IPS-15b (cell line): ENCODE measurements around the gene PLPPR5.

Source experiments
- H3K27me3 ChIP-seq: one replicate; pipeline ENCODE4 v1.6.1; 2013; ENCODE audit warnings: low read length; ENCODE audit not compliant: control insufficient read depth, insufficient read depth
- H3K36me3 ChIP-seq: one replicate; pipeline ENCODE4 v1.6.1; 2013; ENCODE audit warnings: low read length; ENCODE audit not compliant: control insufficient read depth, insufficient read depth
- H3K4me1 ChIP-seq: one replicate; pipeline ENCODE4 v1.6.1; 2013; ENCODE audit warnings: mild to moderate bottlenecking, low read length; ENCODE audit not compliant: control insufficient read depth, insufficient read depth
- H3K4me3 ChIP-seq: one replicate; pipeline ENCODE4 v1.5.1; 2013; ENCODE audit warnings: low read depth, low read length
- H3K9ac ChIP-seq: one replicate; pipeline ENCODE4 v1.6.1; 2013; ENCODE audit warnings: low read depth, mild to moderate bottlenecking, low read length
- H3K9me3 ChIP-seq: one replicate; pipeline ENCODE4 v1.6.1; 2013; ENCODE audit warnings: mild to moderate bottlenecking, low read length; ENCODE audit not compliant: control insufficient read depth, insufficient read depth

PLPPR5 gene

DNA sequence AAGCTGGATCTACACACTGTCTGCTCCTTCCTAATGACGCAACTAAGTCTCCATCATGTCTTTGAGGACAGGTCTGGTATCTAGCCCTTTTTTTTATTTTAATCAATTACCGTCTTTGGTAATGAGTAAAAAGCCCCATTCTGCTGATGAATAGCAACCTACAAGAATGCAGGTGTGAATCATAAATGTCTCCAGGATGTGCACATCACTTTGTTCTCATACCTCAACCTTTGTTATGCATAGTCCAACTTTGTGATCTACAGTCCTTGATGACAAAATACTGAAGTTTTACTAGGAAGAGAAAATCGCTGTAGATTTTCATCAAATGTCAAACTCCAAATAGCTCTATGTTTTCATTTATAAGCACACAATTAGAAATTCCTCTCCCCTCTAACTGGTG is 39.3 kb downstream of the PLPPR5 start:
- no peaks in the 10 kb centered on the region for H3K9me3 ChIP-seq
- H3K4me3 ChIP-seq = no peak overlapping the region
- peaks cover 8% of the 10 kb centered on the region for H3K4me1 ChIP-seq
- H3K9ac ChIP-seq = no peak overlapping the region
- H3K27me3 ChIP-seq = no peaks in the 10 kb centered on the region
- no peaks in the 10 kb centered on the region for H3K36me3 ChIP-seq

DNA sequence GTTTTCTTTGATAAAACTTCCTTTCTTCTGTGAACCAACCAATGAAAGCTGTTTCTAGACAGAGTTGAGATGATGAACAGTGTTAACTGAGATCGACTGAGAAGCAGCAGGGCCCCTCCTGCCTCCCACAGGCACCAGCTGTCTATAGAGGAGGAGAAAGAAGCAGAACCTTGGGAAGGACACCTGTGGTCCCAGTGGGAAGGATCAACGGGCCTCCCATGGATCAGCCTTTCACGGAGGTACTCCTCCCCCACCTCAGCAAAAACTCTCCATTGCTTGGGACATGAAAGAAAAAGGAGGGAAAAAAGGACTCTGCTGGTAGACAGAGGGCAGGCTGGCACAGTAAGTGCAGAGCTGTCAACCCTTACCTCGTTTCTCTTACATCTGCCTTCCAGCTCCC is 40.5 kb downstream of the PLPPR5 start:
- Histone ChIP-seq H3K9me3 (no peaks in the 10 kb centered on the region), H3K36me3 (no peaks in the 10 kb centered on the region), H3K4me3 (no peak overlapping the region), H3K9ac (no peak overlapping the region), H3K27me3 (no peaks in the 10 kb centered on the region), H3K4me1 (peaks cover 8% of the 10 kb centered on the region)

DNA sequence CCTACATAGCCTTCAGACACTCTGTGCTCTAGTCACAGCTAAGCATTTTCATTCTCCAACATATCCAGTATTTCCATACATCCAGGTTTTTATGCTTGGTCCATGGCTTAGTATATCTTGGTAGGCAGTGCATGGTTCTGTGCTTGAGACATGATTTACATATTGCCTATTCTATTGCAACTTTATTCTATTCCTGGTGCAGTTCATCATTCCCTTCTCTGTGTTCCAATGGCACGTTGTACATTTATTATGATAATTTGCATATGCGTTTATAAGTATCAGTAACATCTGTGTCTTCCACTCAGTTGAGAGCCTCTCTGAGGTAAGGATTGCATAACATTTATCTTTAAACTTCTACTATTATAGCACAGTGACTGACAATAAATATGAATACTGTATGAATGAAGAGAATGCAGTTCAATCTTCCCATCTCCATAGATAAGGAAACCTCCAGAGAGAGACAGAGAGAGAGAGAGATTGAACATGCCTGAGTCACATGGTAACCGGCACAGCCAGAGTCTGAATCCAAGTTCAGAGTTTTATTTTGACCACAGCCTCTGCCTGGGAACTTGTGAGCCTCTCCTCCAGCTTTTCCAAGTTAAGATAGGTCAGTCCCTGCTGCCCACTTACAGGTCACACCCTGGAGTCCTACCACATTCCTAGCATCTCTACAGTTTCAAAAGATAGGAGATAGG is 41.5 kb downstream of the PLPPR5 start:
- no peaks in the 10 kb centered on the region for H3K9me3 ChIP-seq
- H3K27me3 ChIP-seq = no peaks in the 10 kb centered on the region
- H3K9ac ChIP-seq = no peak overlapping the region
- no peak overlapping the region for H3K4me3 ChIP-seq
- H3K36me3 ChIP-seq = no peaks in the 10 kb centered on the region
- H3K4me1 ChIP-seq = peaks cover 8% of the 10 kb centered on the region

DNA sequence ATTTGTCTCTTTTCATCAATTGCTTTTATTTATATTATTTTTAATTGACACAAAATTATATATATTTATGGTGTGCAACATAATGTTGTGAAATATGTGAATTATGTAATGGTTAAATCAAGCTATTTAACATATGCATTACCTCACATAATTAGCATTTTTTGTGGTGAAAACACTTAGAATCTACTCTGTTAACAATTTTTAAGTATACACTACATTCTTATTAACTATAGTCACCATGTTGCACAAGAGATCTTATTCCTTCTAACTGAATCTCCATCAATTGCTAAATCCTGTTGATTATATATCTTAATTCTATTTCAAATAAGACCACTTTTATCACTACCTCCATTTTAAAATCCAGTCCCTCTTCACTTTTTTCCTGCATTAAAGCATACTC is 42.5 kb downstream of the PLPPR5 start:
- Histone ChIP-seq H3K9ac (no peak overlapping the region), H3K36me3 (no peaks in the 10 kb centered on the region), H3K4me1 (peaks cover 4% of the 10 kb centered on the region), H3K9me3 (no peaks in the 10 kb centered on the region), H3K27me3 (no peaks in the 10 kb centered on the region), H3K4me3 (no peak overlapping the region)

DNA sequence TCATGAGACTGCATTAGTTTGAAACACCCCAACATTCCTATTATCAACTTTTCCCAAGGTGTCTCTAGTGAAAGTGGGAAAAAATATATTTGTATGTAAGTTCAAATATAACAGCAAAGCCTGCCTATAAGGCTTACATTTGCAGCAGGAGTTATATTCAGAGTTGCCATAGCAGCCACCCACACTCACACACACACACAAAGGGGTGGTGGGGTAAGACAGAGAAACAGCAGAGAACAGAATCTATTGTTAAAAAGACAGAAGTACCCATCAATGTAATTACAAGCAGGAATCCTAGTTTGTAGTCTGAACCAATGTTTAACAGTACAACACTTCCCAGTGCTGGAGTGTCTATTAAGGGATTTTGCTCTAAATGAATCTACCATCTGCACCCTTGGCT is 55.0 kb downstream of the PLPPR5 start:
- Histone ChIP-seq H3K4me3 (no peak overlapping the region), H3K4me1 (no peaks in the 10 kb centered on the region), H3K9me3 (no peaks in the 10 kb centered on the region), H3K9ac (no peak overlapping the region), H3K36me3 (no peaks in the 10 kb centered on the region), H3K27me3 (no peaks in the 10 kb centered on the region)

DNA sequence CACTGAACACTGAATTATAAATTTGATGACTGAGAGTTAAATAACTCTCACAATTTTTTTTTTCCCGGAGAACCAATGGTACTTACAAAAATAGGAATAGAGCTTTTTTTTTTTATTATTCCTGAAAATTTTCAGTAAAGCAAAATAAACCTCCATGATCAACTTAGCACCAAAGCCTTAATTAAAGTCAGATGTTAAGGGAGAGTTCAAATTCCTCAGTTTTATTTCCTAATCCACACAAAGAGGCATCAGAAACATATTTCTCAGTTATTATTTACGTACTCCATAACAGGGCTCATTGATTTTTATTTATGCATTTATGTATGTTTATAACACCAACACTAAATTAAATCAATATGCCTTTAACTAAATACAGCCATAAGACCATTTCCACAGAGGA is 55.5 kb downstream of the PLPPR5 start:
- no peaks in the 10 kb centered on the region for H3K4me1 ChIP-seq
- no peaks in the 10 kb centered on the region for H3K27me3 ChIP-seq
- no peaks in the 10 kb centered on the region for H3K36me3 ChIP-seq
- no peak overlapping the region for H3K9ac ChIP-seq
- no peaks in the 10 kb centered on the region for H3K9me3 ChIP-seq
- no peak overlapping the region for H3K4me3 ChIP-seq

DNA sequence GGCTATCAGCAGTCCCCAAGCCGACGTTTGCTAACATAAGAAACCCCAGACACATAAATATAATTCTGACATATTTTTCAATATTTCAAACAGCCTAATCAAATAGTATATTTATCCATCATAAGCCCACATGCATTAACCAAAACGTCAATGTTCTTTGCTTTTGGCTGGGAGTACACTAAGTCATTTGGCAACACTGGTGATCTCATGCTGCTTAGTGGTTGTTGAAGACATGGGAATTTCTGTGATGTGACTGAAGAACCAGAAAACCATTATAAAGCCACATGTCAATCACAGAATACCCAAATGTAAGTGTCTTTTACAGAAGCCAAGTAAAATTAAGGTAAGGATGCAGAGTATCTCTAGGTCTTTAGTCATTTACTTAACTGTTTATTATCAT is 57.6 kb downstream of the PLPPR5 start:
- H3K27me3 ChIP-seq = no peaks in the 10 kb centered on the region
- H3K4me3 ChIP-seq = no peak overlapping the region
- H3K9ac ChIP-seq = no peak overlapping the region
- H3K9me3 ChIP-seq = no peaks in the 10 kb centered on the region
- H3K4me1 ChIP-seq = no peaks in the 10 kb centered on the region
- H3K36me3 ChIP-seq = no peaks in the 10 kb centered on the region

DNA sequence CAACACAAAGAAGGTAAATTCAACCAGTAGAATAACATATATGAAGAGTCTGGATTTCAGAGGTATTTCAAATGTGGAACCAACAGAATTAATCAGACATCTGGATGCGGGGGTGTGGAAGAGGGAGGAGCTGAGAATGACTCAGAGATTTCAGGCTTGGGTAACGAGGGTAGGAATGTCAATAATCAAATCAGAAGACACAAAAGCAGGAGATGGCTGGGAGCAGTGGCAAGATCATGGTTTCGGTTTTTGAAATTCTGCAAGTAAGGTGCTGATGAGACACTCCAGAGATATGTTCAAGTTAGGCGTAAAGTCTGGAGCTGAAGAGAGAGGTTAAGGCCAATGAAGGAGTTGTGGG is 64.0 kb downstream of the PLPPR5 start:
- Histone ChIP-seq H3K27me3 (no peaks in the 10 kb centered on the region), H3K9me3 (no peaks in the 10 kb centered on the region), H3K9ac (no peak overlapping the region), H3K4me1 (no peaks in the 10 kb centered on the region), H3K36me3 (no peaks in the 10 kb centered on the region), H3K4me3 (no peak overlapping the region)

DNA sequence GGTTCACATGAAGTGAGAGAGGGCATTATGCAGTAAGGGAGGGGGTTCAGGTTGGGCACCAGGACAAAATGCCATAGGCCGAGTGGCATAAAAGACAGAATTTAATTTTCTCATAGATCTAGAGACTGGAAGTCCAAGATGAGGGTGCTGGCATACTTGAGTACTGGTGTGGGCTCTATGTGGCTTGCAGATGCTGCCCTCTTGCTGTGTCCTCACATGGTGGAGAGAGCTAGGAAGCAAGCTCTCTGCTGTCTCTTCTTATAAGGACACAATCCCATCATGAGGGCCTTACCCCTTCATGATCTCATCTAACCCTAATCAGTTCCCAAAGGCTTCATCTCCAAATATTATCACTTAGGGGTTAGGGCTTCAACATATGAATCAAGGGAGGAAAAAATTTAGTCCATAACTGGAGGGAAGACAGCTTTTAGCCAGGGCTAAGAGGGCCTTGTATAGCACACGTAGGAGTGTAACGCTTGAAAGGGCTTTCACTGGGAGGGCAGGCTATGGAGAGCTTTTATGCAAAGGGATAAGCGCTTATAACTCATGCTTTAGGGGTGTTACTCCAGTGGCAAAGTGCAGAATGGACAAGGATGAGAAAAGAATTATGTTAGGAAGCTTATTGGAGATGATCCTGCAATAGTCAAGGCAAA is 64.5 kb downstream of the PLPPR5 start:
- no peak overlapping the region for H3K9ac ChIP-seq
- H3K27me3 ChIP-seq = no peaks in the 10 kb centered on the region
- no peaks in the 10 kb centered on the region for H3K9me3 ChIP-seq
- no peak overlapping the region for H3K4me3 ChIP-seq
- no peaks in the 10 kb centered on the region for H3K36me3 ChIP-seq
- H3K4me1 ChIP-seq = no peaks in the 10 kb centered on the region

DNA sequence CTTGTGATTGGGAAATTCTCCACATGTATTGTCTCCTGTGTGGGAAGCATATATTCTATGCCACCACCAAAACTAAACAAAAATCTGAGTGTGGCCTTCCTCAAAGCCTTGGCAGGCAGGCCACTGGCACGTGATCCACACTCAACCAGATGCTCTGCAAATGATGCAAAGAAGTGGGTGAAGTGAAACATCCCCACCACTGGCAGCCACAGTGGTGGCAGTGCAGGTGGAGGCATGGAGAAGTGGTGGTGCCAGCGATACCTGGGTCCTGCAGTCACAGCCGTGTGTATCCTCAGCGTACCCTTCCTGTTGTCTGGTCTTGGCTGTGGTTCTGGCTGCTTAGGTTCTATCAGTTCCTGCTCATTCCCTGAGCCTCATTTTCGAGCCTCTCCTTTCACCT is 65.2 kb downstream of the PLPPR5 start:
- Histone ChIP-seq H3K36me3 (no peaks in the 10 kb centered on the region), H3K27me3 (no peaks in the 10 kb centered on the region), H3K9ac (no peak overlapping the region), H3K4me3 (no peak overlapping the region), H3K4me1 (no peaks in the 10 kb centered on the region), H3K9me3 (no peaks in the 10 kb centered on the region)

DNA sequence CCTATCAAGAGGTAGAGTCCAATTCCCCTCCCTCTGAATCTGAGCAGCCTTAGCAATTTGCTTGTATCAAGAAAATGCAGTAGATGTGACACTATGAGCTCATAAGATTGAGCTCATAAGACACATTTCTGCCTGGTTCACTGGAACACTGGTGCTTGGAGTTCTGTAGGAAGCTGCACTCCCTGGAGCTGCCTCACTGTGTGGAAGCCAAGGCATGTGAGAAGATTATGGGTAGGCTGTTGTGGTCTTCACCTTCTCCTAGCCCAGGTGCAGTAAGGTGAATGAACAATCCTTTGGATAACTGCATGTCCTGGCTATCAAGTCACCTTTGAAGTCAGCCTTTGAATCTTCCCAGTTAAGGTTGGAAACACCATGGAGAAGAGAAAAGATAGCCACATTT is 67.3 kb downstream of the PLPPR5 start:
- no peaks in the 10 kb centered on the region for H3K36me3 ChIP-seq
- no peak overlapping the region for H3K4me3 ChIP-seq
- H3K9me3 ChIP-seq = no peaks in the 10 kb centered on the region
- no peak overlapping the region for H3K9ac ChIP-seq
- no peaks in the 10 kb centered on the region for H3K4me1 ChIP-seq
- H3K27me3 ChIP-seq = no peaks in the 10 kb centered on the region

DNA sequence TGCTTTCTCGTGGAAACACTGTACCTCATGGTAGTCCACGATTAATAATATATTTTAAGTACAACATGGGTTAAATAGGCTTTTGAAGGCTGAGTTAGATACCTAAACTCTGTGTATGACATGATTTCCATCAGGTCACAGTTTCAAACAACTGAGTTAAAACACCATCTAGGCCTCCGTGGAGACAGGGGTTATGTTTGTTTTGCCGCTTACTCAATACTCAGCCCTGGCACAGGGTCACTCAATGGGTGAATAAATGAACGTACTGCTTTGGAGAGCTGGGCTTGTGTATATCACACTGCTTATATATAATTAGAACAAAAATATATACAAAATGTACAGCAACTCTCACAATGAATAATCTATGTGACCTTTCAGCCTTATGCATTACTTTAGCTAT is 72.5 kb downstream of the PLPPR5 start:
- Histone ChIP-seq H3K9ac (no peak overlapping the region), H3K4me1 (no peaks in the 10 kb centered on the region), H3K36me3 (no peaks in the 10 kb centered on the region), H3K27me3 (no peaks in the 10 kb centered on the region), H3K4me3 (no peak overlapping the region), H3K9me3 (no peaks in the 10 kb centered on the region)
